Fibroblast of lung (primary cell): ENCODE results near the gene MGLL. TPM values are rescaled to one million over a fixed set of nuclear protein-coding genes. Genes with fewer than 3 reads are reported as not detected.
A peak's percentile ranks its signal among the peaks of the same experiment; 100 is the strongest.

Experiments
- DNase-seq, 2 donors: peaks; one replicate each; pipeline versions ENCODE4 v3.0.0 to v3.0.0-alpha.2; 2010; ENCODE audit warnings: low read depth in 2 of 2
- H2AFZ ChIP-seq: 2 replicates; pipeline ENCODE4 v1.5.1; 2012; ENCODE audit warnings: low read length, control low read depth, inconsistent platforms
- H3K27ac ChIP-seq: 2 replicates; pipeline ENCODE4 v1.5.1; 2011; ENCODE audit warnings: low read length, control low read depth; ENCODE audit not compliant: insufficient read depth
- H3K27me3 ChIP-seq: 2 replicates; pipeline ENCODE4 v1.5.1; 2011; ENCODE audit warnings: mild to moderate bottlenecking, low read length; ENCODE audit not compliant: control insufficient read depth, insufficient read depth
- H3K36me3 ChIP-seq: 2 replicates; pipeline ENCODE4 v1.5.1; 2011; ENCODE audit warnings: low read length; ENCODE audit not compliant: control insufficient read depth, insufficient read depth
- H3K4me1 ChIP-seq: 2 replicates; pipeline ENCODE4 v1.5.1; 2011; ENCODE audit warnings: low read length; ENCODE audit not compliant: control insufficient read depth, insufficient read depth; ENCODE audit errors: extremely low read depth
- H3K4me2 ChIP-seq: 2 replicates; pipeline ENCODE4 v1.5.1; 2011; ENCODE audit warnings: low read length, control low read depth; ENCODE audit not compliant: insufficient read depth; ENCODE audit errors: extremely low read depth
- H3K4me3 ChIP-seq, 4 experiments: fragments of 200-600 bp in 1 of 4; sonication (generic) in 1 of 4; replicated peaks in 1 of 4; 2 replicates each; pipeline ENCODE4 v1.5.1; 2011 to 2016; ENCODE audit warnings: low read length in 4 of 4, low read depth in 3 of 4, mild to moderate bottlenecking in 3 of 4, control low read depth in 2 of 4, inconsistent platforms in 1 of 4, mixed read lengths in 1 of 4; ENCODE audit not compliant: insufficient read depth in 1 of 4; ENCODE audit errors: control extremely low read depth in 1 of 4
- H3K79me2 ChIP-seq: 2 replicates; pipeline ENCODE4 v1.5.1; 2012; ENCODE audit warnings: mild to moderate bottlenecking, low read length, inconsistent platforms; ENCODE audit not compliant: control insufficient read depth, insufficient read depth
- H3K9ac ChIP-seq: 2 replicates; pipeline ENCODE4 v1.5.1; 2011; ENCODE audit warnings: mild to moderate bottlenecking, low read length, control low read depth; ENCODE audit not compliant: insufficient read depth
- H3K9me3 ChIP-seq: 2 replicates; pipeline ENCODE4 v1.5.1; 2012; ENCODE audit warnings: low read depth, low read length; ENCODE audit not compliant: control insufficient read depth, insufficient read depth
- H4K20me1 ChIP-seq: 2 replicates; pipeline ENCODE4 v1.5.1; 2011; ENCODE audit warnings: low read length; ENCODE audit not compliant: control insufficient read depth, insufficient read depth; ENCODE audit errors: extremely low read depth
- CTCF ChIP-seq, 2 donors: IDR thresholded peaks in 1 of 2; conservative IDR thresholded peaks in 1 of 2; 1 replicate in 1 of 2; 2 replicates in 1 of 2; pipeline ENCODE4 v1.5.1; 2011 to 2012; ENCODE audit warnings: low read length in 2 of 2, control low read depth in 1 of 2, inconsistent platforms in 1 of 2, low read depth in 1 of 2, mild to moderate bottlenecking in 1 of 2
- EZH2 ChIP-seq: IDR thresholded peaks from 2 replicates; pipeline ENCODE4 v1.5.1; 2012; ENCODE audit warnings: low read length, control low read depth, mild to moderate bottlenecking; ENCODE audit errors: missing control alignments
- polyA plus RNA-seq, 2 donors: library from polyadenylated mRNA; depleted of rRNA in 1 of 2; stranded (reverse) in 1 of 2; unstranded in 1 of 2; fragments of >200 nt; gene quantifications; 2 replicates each; pipeline ENCODE4 v1.2.1, GENCODE V29; 2011 to 2012; ENCODE audit warnings: missing spikeins in 1 of 2
- total RNA-seq: library from RNA; depleted of rRNA; stranded (reverse); fragments of >200 nt; gene quantifications from 2 replicates; pipeline ENCODE4 v1.2.1, GENCODE V29; 2014

The MGLL gene
- total and polyA plus RNA-seq, 2 donors (not counting 1 experiment from before 2014, with no cell fraction given), result 60.1 to 122 TPM

- Histone ChIP-seq H3K4me3 (no peak overlapping the region), H3K4me1 (peaks cover 33% of the 10 kb centered on the region), H4K20me1 (no peaks in the 10 kb centered on the region), H3K4me2 (no peak overlapping the region), H3K79me2 (no peaks in the 10 kb centered on the region), H3K27ac (no peak overlapping the region), H3K36me3 (peaks cover 3% of the 10 kb centered on the region), H3K27me3 (no peaks in the 10 kb centered on the region), H3K9me3 (no peaks in the 10 kb centered on the region), H2AFZ (no peak overlapping the region), H3K9ac (no peak overlapping the region)
- DNase-seq, result no peak
- TF ChIP-seq EZH2, result no peak
- no peak for TF ChIP-seq CTCF (conservative IDR thresholded peaks at IDR 0.05 in 1 of 2, IDR thresholded peaks at IDR 0.05 in 1 of 2; ENCODE audit: low read depth in 1 of 2, low read length in 2 of 2)
Measured at GRCh38 chr3:127701280-127701911, 120.9 kb downstream of the MGLL start.

- no peaks in the 10 kb centered on the region for H3K79me2 ChIP-seq
- H3K9me3 ChIP-seq, result no peaks in the 10 kb centered on the region
- no peak overlapping the region for H3K9ac ChIP-seq
- no peak overlapping the region for H3K27ac ChIP-seq
- no peak overlapping the region for H3K4me3 ChIP-seq
- H3K4me2 ChIP-seq, result no peak overlapping the region
- peaks cover 5% of the 10 kb centered on the region for H3K36me3 ChIP-seq
- H2AFZ ChIP-seq, result no peak overlapping the region
- no peaks in the 10 kb centered on the region for H3K27me3 ChIP-seq
- DNase-seq, result no peak
- peaks cover 33% of the 10 kb centered on the region for H3K4me1 ChIP-seq
- TF ChIP-seq CTCF (conservative IDR thresholded peaks at IDR 0.05 in 1 of 2, IDR thresholded peaks at IDR 0.05 in 1 of 2; ENCODE audit: low read depth in 1 of 2, low read length in 2 of 2), result no peak
- TF ChIP-seq EZH2, result no peak
- H4K20me1 ChIP-seq, result no peaks in the 10 kb centered on the region
Measured at GRCh38 chr3:127700406-127700805, 121.9 kb downstream of the MGLL start.

GRCh38 chr3:127699416-127700300, 122.7 kb downstream of the MGLL start:
- Histone ChIP-seq H3K4me3 (no peak overlapping the region), H3K79me2 (no peaks in the 10 kb centered on the region), H3K4me1 (peaks cover 33% of the 10 kb centered on the region), H3K27ac (peak overlapping the region; percentile 26), H3K9ac (no peak overlapping the region), H2AFZ (no peak overlapping the region), H4K20me1 (no peaks in the 10 kb centered on the region), H3K4me2 (no peak overlapping the region), H3K9me3 (no peaks in the 10 kb centered on the region), H3K27me3 (no peaks in the 10 kb centered on the region), H3K36me3 (peaks cover 7% of the 10 kb centered on the region)
- DNase-seq, result peak in 1 of 2 donors; percentile 52
- TF ChIP-seq EZH2 (no peak), CTCF (conservative IDR thresholded peaks at IDR 0.05 in 1 of 2, IDR thresholded peaks at IDR 0.05 in 1 of 2; ENCODE audit: low read depth in 1 of 2, low read length in 2 of 2) (no peak)
